GM21737 (cell line): ENCODE data around the gene PLS3.
A peak's percentile ranks its signal among the peaks of the same experiment; 100 is the strongest.
"Not testable (repeated sequence)": the region's sequence is repeated elsewhere in the genome, so short reads cannot be mapped to it uniquely, and the experiment has no call there.

ENCODE experiments used
- ATAC-seq: cut with Tn5 transposase; IDR thresholded peaks from one replicate; pipeline ENCODE4 v1.9.1; 2021; ENCODE audit warnings: mild to moderate bottlenecking, moderate library complexity; ENCODE audit not compliant: unreplicated experiment

The PLS3 gene

GRCh38 chrX:115560978-115561604 lies at the start of gene PLS3:
Gene PLS3 (plus strand): TSS chrX:115561174. CDS start chrX:115610251, 49,077 bp downstream.
- peak; percentile 58 for ATAC-seq

GRCh38 chrX:115518113-115518512 lies 42.9 kb upstream of the PLS3 start:
- no peak for ATAC-seq

- no peak for ATAC-seq
Measured at GRCh38 chrX:115521741-115522140, 39.2 kb upstream of the PLS3 start.

GRCh38 chrX:115522952-115523351 lies 38.0 kb upstream of the PLS3 start:
- no peak for ATAC-seq

GRCh38 chrX:115525486-115525885 lies 35.5 kb upstream of the PLS3 start:
- no peak for ATAC-seq

- no peak for ATAC-seq
Measured at GRCh38 chrX:115531818-115532403, 29.1 kb upstream of the PLS3 start.

GRCh38 chrX:115533485-115533884 lies 27.5 kb upstream of the PLS3 start:
- ATAC-seq: no peak

GRCh38 chrX:115534383-115534782 lies 26.6 kb upstream of the PLS3 start:
- no peak for ATAC-seq

- ATAC-seq: no peak
Measured at GRCh38 chrX:115535421-115535820, 25.6 kb upstream of the PLS3 start.

- no peak for ATAC-seq
Measured at GRCh38 chrX:115535844-115536243, 25.1 kb upstream of the PLS3 start.

GRCh38 chrX:115539841-115540240 lies 21.1 kb upstream of the PLS3 start:
- no peak for ATAC-seq

GRCh38 chrX:115541045-115541444 lies 19.9 kb upstream of the PLS3 start:
- not testable (repeated sequence) for ATAC-seq

- ATAC-seq: no peak
Measured at GRCh38 chrX:115547448-115547847, 13.5 kb upstream of the PLS3 start.

- no peak for ATAC-seq
Measured at GRCh38 chrX:115549008-115549407, 12.0 kb upstream of the PLS3 start.

GRCh38 chrX:115553171-115553570 lies 7.8 kb upstream of the PLS3 start:
- no peak for ATAC-seq

GRCh38 chrX:115559672-115560071 lies 1.3 kb upstream of the PLS3 start:
- ATAC-seq: no peak

- no peak for ATAC-seq
Measured at GRCh38 chrX:115560211-115560977, 580 bp upstream of the PLS3 start.

GRCh38 chrX:115561605-115562479 lies 868 bp downstream of the PLS3 start:
- ATAC-seq: peak; percentile 27

- ATAC-seq: no peak
Measured at GRCh38 chrX:115562480-115562847, 1.5 kb downstream of the PLS3 start.

- ATAC-seq: no peak
Measured at GRCh38 chrX:115563633-115564162, 2.7 kb downstream of the PLS3 start.

GRCh38 chrX:115564243-115564642 lies 3.3 kb downstream of the PLS3 start:
- ATAC-seq: no peak
